RWPE1 (cell line): ENCODE measurements around the gene OCRL.

Experiments
- CTCF ChIA-PET: fragments of 350-600 bp; sonication (Branson Sonifier 250); formaldehyde crosslinking; extraction: SDS; loops from one replicate; lab custom pipeline; 2021; lab: Yijun Ruan, JAX
- POLR2A ChIA-PET: fragments of 400-600 bp; formaldehyde crosslinking; extraction: SDS; loops from one replicate; lab custom pipeline; 2020; ENCODE audit warnings: antibody characterized with exemption; ENCODE audit not compliant: low non-redundant PET; lab: Yijun Ruan, JAX
- DNase-seq: peaks from one replicate; pipeline ENCODE4 v3.0.0; 2012; ENCODE audit warnings: low spot score
- H3K27ac ChIP-seq: fragments of 450-650 bp; 2 replicates; pipeline ENCODE4 v1.5.1; 2017
- TF ChIP-seq, protein P1 (sequence below): fragments of 450-650 bp; conservative IDR thresholded peaks from 2 replicates; pipeline ENCODE4 v1.5.1; 2017; ENCODE audit warnings: low read depth, mild to moderate bottlenecking

The OCRL gene

GRCh38 chrX:129593137-129593536, 53.1 kb downstream of the OCRL start:
- TF ChIP-seq, protein P1, sequence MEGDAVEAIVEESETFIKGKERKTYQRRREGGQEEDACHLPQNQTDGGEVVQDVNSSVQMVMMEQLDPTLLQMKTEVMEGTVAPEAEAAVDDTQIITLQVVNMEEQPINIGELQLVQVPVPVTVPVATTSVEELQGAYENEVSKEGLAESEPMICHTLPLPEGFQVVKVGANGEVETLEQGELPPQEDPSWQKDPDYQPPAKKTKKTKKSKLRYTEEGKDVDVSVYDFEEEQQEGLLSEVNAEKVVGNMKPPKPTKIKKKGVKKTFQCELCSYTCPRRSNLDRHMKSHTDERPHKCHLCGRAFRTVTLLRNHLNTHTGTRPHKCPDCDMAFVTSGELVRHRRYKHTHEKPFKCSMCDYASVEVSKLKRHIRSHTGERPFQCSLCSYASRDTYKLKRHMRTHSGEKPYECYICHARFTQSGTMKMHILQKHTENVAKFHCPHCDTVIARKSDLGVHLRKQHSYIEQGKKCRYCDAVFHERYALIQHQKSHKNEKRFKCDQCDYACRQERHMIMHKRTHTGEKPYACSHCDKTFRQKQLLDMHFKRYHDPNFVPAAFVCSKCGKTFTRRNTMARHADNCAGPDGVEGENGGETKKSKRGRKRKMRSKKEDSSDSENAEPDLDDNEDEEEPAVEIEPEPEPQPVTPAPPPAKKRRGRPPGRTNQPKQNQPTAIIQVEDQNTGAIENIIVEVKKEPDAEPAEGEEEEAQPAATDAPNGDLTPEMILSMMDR, result no peak
- ChIA-PET CTCF (interaction anchor here (0.6 to 0.7 kb wide), 2 partner anchors 8 to 10 kb away, joined by 3 to 4 read pairs; no protein-coding TSS in a partner anchor), POLR2A (no interaction called here)
- H3K27ac ChIP-seq, result no peak overlapping the region
- DNase-seq, result no peak

DNA sequence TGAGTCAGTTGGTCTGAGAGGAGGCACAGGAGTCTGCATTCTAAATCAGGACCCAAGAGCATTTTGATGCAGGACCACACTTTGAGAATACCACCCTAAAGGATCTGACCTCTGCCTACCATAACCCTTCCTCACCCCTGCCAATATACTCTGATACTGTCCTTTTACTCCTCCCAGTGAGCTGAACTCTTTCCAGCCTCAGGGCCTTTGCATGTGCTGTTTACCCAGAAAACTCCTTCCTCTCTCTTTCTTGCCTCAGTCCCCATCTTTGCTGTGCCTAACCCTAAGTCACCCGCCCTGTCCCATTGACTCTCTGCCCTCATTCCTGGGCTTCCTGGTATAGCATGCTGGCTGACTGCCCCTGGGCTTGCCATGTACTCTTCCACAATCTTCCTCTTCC, 54.7 kb downstream of the OCRL start:
- no peak overlapping the region for H3K27ac ChIP-seq
- TF ChIP-seq, protein P1, result no peak
- POLR2A ChIA-PET, result no interaction called here
- DNase-seq, result no peak
- CTCF ChIA-PET, result no interaction called here

GRCh38 chrX:129596077-129596476, 56.0 kb downstream of the OCRL start:
- CTCF ChIA-PET, result no interaction called here
- H3K27ac ChIP-seq, result no peak overlapping the region
- no peak for DNase-seq
- POLR2A ChIA-PET, result no interaction called here
- TF ChIP-seq, protein P1, result no peak

DNA sequence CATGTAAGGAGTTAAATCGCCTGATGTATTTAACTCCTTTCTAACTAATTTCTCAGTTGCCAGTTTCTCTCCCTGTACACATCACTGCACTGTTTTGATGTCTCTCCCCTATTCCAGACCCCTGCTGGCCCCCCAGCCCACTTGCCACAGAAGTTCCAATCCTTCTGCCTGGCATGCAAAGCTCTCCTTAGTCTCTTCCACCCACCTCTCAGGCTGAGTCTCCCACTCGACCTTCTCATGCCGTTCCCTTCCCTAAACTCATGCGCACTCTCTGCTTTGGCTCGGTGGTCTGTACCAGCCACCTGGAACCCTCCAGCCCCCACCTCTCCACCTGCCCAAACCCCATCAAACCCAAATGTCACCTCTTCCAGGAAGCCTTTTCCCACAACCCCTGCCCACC, 57.8 kb downstream of the OCRL start:
- no peak overlapping the region for H3K27ac ChIP-seq
- no peak for DNase-seq
- TF ChIP-seq, protein P1, result no peak
- ChIA-PET POLR2A (no interaction called here), CTCF (no interaction called here)

DNA sequence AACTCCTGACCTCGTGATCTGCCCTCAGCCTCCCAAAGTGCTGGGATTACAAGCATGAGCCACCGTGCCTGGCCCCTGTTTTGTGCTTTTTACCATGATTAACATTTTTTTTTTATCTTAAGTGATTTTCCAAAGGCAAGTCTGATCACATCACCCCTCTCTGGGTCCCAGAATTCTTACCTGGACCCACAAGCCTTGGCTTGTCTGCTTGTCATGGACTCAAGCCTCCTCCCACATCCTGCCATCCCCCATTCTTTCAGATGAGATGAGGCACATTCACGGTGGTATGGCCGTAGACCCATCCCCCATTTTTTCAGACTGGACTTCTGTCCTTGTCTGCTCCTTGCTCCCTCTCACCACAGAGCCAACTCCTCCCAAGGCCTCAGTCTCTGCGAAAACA, 59.4 kb downstream of the OCRL start:
- ChIA-PET POLR2A (no interaction called here), CTCF (no interaction called here)
- TF ChIP-seq, protein P1, result no peak
- H3K27ac ChIP-seq, result peak overlapping the region; percentile 68
- peak; percentile 49 for DNase-seq

DNA sequence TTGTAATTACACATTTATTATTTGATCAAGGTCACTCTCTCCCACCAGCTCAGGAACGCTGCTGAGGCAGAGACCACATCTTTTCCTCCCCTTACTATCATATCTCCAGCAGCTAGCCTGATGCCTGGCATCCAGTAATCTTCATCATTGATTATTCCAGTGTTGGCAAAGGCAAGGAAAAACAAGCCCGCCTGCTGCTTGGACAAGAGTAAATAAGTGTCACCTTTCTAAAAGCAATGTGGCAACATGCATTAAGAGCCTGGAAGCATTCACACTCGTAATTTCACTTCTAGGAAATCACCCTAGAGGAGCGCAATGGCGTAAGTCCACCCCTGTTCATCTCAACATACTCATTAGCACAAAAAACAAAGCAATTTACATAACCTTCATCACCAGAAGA, 59.9 kb downstream of the OCRL start:
- peak overlapping the region; percentile 68 for H3K27ac ChIP-seq
- TF ChIP-seq, protein P1, result no peak
- ChIA-PET CTCF (no interaction called here), POLR2A (no interaction called here)
- DNase-seq, result no peak
